Loucy (cell line): ENCODE measurements around the gene MAP3K10.
A peak's percentile ranks its signal among the peaks of the same experiment; 100 is the strongest.

ENCODE experiments used
- H2AFZ ChIP-seq: fragments of 200-600 bp; sonication (generic); 2 replicates; pipeline ENCODE4 v1.6.0; 2016; ENCODE audit warnings: antibody characterized with exemption, mild to moderate bottlenecking, low read length, moderate library complexity
- H3F3A ChIP-seq: fragments of 200-600 bp; 2 replicates; pipeline ENCODE4 v1.6.0; 2016; ENCODE audit warnings: antibody characterized with exemption, low read depth, mild to moderate bottlenecking
- H3K27me3 ChIP-seq: fragments of 200-600 bp; sonication (generic); 2 replicates; pipeline ENCODE4 v1.6.1; 2014; ENCODE audit warnings: low read length, mild to moderate bottlenecking; ENCODE audit not compliant: insufficient read depth, poor library complexity, severe bottlenecking
- H3K36me3 ChIP-seq: fragments of 200-600 bp; sonication (generic); 2 replicates; pipeline ENCODE4 v1.6.1; 2016; ENCODE audit warnings: low read length; ENCODE audit not compliant: insufficient read depth
- H3K4me1 ChIP-seq: fragments of 200-600 bp; sonication (generic); 2 replicates; pipeline ENCODE4 v1.5.1; 2014; ENCODE audit warnings: low read length, mild to moderate bottlenecking; ENCODE audit not compliant: insufficient read depth, poor library complexity, severe bottlenecking
- H3K4me2 ChIP-seq: fragments of 200-600 bp; sonication (generic); 2 replicates; pipeline ENCODE4 v1.6.0; 2014; ENCODE audit warnings: antibody characterized with exemption, low read length, low read depth, mild to moderate bottlenecking; ENCODE audit not compliant: poor library complexity, severe bottlenecking
- H3K4me3 ChIP-seq: fragments of 200-600 bp; sonication (generic); 2 replicates; pipeline ENCODE4 v1.5.1; 2014; ENCODE audit warnings: low read length, mild to moderate bottlenecking, mixed read lengths; ENCODE audit not compliant: poor library complexity, severe bottlenecking
- H3K79me2 ChIP-seq: fragments of 200-600 bp; sonication (generic); 2 replicates; pipeline ENCODE4 v1.6.1; 2014; ENCODE audit warnings: low read length; ENCODE audit not compliant: insufficient read depth
- H3K9ac ChIP-seq: fragments of 200-600 bp; sonication (generic); 2 replicates; pipeline ENCODE4 v1.6.0; 2014; ENCODE audit warnings: mild to moderate bottlenecking, low read depth, low read length, moderate library complexity; ENCODE audit not compliant: poor library complexity, severe bottlenecking
- H3K9me2 ChIP-seq: fragments of 200-600 bp; sonication (generic); replicated peaks from 2 replicates; pipeline ENCODE4 v1.6.1; 2016; ENCODE audit warnings: low read depth, low read length, mixed read lengths
- H3K9me3 ChIP-seq: fragments of 200-600 bp; sonication (generic); 2 replicates; pipeline ENCODE4 v1.6.1; 2014; ENCODE audit warnings: mild to moderate bottlenecking, antibody characterized with exemption, low read length, low read depth; ENCODE audit not compliant: insufficient read depth
- H4K20me1 ChIP-seq: fragments of 200-600 bp; sonication (generic); 2 replicates; pipeline ENCODE4 v1.6.0; 2014; ENCODE audit warnings: antibody characterized with exemption, low read length, mild to moderate bottlenecking; ENCODE audit not compliant: insufficient read depth, poor library complexity, severe bottlenecking
- CTCF ChIP-seq: fragments of 200-600 bp; sonication (generic); conservative IDR thresholded peaks from 2 replicates; pipeline ENCODE4 v1.5.1; 2014; ENCODE audit warnings: mild to moderate bottlenecking, antibody characterized with exemption, low read length
- EZH2phosphoT487 ChIP-seq: fragments of 200-600 bp; IDR thresholded peaks from 2 replicates; pipeline ENCODE4 v1.6.1; 2018; ENCODE audit warnings: antibody characterized with exemption, mild to moderate bottlenecking, moderate library complexity, borderline replicate concordance

The MAP3K10 gene

GRCh38 chr19:40234429-40235237, 43.4 kb downstream of the MAP3K10 start:
- no peak overlapping the region for H2AFZ ChIP-seq
- H3K27me3 ChIP-seq, result no peaks in the 10 kb centered on the region
- peaks cover 61% of the 10 kb centered on the region; the same call in 1 of the 2 replicates for H3K36me3 ChIP-seq
- H3K4me3 ChIP-seq, result no peak overlapping the region
- H3K4me1 ChIP-seq, result no peaks in the 10 kb centered on the region
- no peaks in the 10 kb centered on the region for H3F3A ChIP-seq
- H3K9me2 ChIP-seq, result no peaks in the 10 kb centered on the region
- H3K4me2 ChIP-seq, result no peak overlapping the region
- no peaks in the 10 kb centered on the region for H3K9me3 ChIP-seq
- H4K20me1 ChIP-seq, result no peaks in the 10 kb centered on the region
- no peak overlapping the region for H3K9ac ChIP-seq
- H3K79me2 ChIP-seq, result no peaks in the 10 kb centered on the region
- TF ChIP-seq CTCF, result no peak
- no peak for TF ChIP-seq EZH2phosphoT487

- Histone ChIP-seq H3K4me1 (no peaks in the 10 kb centered on the region), H3K79me2 (no peaks in the 10 kb centered on the region), H3K9ac (no peak overlapping the region), H3K27me3 (no peaks in the 10 kb centered on the region), H3K9me3 (no peaks in the 10 kb centered on the region), H3K36me3 (peaks cover 69% of the 10 kb centered on the region; the same call in 1 of the 2 replicates), H3K4me3 (no peak overlapping the region), H3K4me2 (no peak overlapping the region), H4K20me1 (no peaks in the 10 kb centered on the region), H2AFZ (no peak overlapping the region), H3K9me2 (no peaks in the 10 kb centered on the region), H3F3A (no peaks in the 10 kb centered on the region)
- TF ChIP-seq EZH2phosphoT487 (no peak), CTCF (peak; percentile 33)
These were observed 44.2 kb downstream of the MAP3K10 start for GRCh38 chr19:40235238-40236025.

- Histone ChIP-seq H3K79me2 (no peaks in the 10 kb centered on the region), H3F3A (no peaks in the 10 kb centered on the region), H3K27me3 (no peaks in the 10 kb centered on the region), H3K4me2 (no peak overlapping the region), H4K20me1 (no peaks in the 10 kb centered on the region), H3K4me3 (no peak overlapping the region), H3K9me3 (no peaks in the 10 kb centered on the region), H3K36me3 (peaks cover 75% of the 10 kb centered on the region; the same call in 1 of the 2 replicates), H3K4me1 (no peaks in the 10 kb centered on the region), H3K9me2 (no peaks in the 10 kb centered on the region), H2AFZ (no peak overlapping the region), H3K9ac (no peak overlapping the region)
- TF ChIP-seq CTCF (no peak), EZH2phosphoT487 (no peak)
These were observed 44.8 kb downstream of the MAP3K10 start for GRCh38 chr19:40236026-40236355.
